ENCODE results near the gene COA1. TPM values are rescaled to one million over a fixed set of nuclear protein-coding genes. Genes with fewer than 3 reads are reported as not detected.

Gene COA1
- total RNA-seq, 1 experiment from 2014 or later: 85.4 TPM

DNA sequence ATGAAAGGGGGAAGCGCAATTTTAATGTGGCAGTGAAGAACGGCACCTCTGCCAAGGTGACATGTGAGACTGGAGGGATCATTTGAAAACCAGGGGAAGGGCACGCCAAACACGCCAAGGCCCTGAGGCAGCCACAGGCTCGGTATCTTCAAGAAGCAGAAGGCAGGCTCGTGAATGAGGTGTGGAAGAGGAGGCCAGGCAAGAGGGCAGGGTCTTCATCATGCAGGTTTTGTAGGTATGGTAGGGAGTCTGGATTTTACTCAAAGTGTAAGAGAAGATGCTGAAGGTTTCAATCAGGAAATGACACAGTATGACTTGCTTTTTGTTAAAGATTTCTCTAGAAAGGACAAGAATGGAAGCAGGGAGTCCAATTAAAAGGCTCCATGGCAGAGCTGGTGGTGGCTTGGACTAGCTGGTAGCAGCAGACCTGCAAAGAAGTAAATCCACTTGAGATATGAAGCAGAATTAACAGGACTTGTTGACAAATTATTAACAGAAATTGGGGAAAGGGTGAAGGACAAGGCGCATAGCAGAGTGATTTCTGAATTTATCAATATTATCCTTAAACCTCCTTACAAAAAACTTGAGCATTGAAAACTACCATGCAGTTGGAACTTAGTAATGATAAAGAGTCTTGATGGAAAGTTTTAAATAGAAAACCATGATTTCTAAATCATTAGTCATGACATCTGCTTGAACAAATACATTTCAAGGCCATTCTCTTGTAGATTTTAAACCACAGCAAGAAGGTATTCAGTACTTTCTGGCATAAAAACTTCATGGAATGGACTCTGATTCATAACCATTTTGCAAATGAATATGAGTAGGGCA is 70.4 kb downstream of the COA1 start:
- no peaks in the 10 kb centered on the region for H3K9me3 ChIP-seq (replicated peaks)
- no peaks in the 10 kb centered on the region for H3K27me3 ChIP-seq (replicated peaks)
- peak in 1 of 2 experiments; percentile 52 for DNase-seq (ENCODE audit: low read depth in 1 of 2, low spot score in 2 of 2)
- no peak overlapping the region for H3K4me3 ChIP-seq
- peaks cover 10% of the 10 kb centered on the region for H3K36me3 ChIP-seq
- peaks cover 27% of the 10 kb centered on the region for H3K4me1 ChIP-seq (replicated peaks)
- H3K27ac ChIP-seq: peak overlapping the region; percentile 71

DNA sequence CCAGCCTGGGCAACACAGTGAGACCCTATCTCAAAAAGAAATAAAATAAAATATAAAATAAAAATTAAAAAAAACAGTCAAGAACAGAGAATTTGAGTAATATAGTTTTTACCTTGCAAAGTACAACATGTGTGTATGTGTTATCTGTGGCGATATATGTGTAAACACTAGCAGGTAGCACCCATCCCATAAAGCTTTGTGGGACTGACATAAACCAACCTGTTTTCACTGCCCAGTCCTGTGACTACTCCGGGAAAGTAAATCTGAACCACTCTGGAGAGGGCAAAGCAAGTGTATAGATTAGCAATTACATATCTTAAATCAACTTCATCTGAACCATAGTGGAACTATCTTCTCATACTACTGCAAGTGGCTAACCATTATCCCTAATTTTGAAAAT is 72.3 kb downstream of the COA1 start:
- DNase-seq (ENCODE audit: low read depth in 1 of 2, low spot score in 2 of 2): no peak
- no peaks in the 10 kb centered on the region for H3K9me3 ChIP-seq (replicated peaks)
- no peak overlapping the region for H3K27ac ChIP-seq
- peaks cover 27% of the 10 kb centered on the region for H3K4me1 ChIP-seq (replicated peaks)
- peaks cover 10% of the 10 kb centered on the region for H3K36me3 ChIP-seq
- no peak overlapping the region for H3K4me3 ChIP-seq
- no peaks in the 10 kb centered on the region for H3K27me3 ChIP-seq (replicated peaks)

DNA sequence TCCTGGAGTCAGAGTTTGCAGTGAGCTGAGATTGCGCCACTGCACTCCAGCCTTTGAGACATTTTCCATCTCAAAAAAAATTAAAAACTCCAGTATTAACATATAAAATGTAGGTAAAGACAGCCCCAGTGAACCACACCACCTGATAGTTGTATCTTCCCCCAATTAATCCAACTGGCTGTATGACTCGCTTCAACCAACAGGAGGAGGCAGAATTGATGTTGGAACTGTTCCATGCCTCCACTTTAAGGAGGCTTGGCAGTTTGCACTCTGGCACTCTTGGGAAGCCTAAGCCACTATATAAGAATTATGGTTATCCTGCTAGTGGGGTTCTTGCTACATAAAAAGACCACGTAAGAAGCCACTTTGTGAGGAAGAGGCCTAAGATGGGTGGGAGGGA is 73.7 kb downstream of the COA1 start:
- H3K4me3 ChIP-seq: no peak overlapping the region
- no peak for DNase-seq (ENCODE audit: low read depth in 1 of 2, low spot score in 2 of 2)
- peaks cover 36% of the 10 kb centered on the region for H3K4me1 ChIP-seq (replicated peaks)
- peaks cover 10% of the 10 kb centered on the region for H3K36me3 ChIP-seq
- H3K27me3 ChIP-seq (replicated peaks): no peaks in the 10 kb centered on the region
- H3K27ac ChIP-seq: no peak overlapping the region
- H3K9me3 ChIP-seq (replicated peaks): no peaks in the 10 kb centered on the region

DNA sequence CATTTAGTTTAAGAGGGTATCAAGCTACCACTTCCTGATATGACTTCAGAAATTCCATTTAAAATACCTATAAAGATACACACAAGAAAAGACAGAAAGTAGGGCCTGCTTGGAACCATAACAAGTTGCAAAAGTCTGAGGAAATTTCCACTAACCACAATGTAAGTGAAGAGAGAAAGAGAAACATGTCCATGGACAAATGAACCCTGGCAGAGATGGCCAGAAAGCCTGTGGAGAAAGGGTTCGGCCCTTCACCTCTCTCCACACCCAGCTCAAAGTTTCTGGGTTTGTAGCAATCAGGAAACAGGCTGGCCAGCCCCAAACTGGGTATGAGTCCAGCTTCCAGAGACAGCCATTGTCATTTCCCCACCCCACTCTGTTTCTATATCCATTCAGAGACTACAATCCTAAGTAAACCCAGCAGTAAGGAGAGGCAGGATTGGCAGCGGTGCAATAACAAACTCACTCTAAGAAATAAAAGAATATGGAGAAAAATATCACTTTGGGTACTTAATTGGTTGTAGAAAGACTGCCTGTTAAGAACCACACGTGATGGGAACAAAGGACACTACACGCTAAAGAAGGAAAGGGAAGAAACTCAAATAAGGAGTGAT is 75.3 kb downstream of the COA1 start:
- Histone ChIP-seq H3K27ac (no peak overlapping the region), H3K27me3 (replicated peaks) (no peaks in the 10 kb centered on the region), H3K9me3 (replicated peaks) (no peaks in the 10 kb centered on the region), H3K4me3 (no peak overlapping the region), H3K36me3 (peaks cover 10% of the 10 kb centered on the region), H3K4me1 (replicated peaks) (peaks cover 36% of the 10 kb centered on the region)
- no peak for DNase-seq (ENCODE audit: low read depth in 1 of 2, low spot score in 2 of 2)

DNA sequence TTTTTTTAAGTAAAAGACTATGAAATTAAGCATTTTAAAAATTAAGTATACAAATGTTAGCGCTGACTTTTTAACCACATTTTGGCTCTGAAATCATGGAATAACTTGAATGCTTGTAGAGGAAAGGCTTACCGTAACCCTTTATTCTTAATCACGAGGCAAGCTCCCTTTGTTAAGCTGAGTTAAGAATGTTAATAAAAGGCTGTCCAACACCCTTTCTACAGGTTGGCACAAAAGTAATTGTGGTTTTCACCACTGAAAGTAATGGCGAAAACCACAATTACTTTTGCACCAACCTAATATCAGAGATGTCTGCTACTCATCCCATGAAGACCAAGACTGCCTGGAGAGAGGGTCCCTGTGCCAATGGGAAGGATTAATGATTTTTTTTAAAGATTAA is 75.9 kb downstream of the COA1 start:
- no peaks in the 10 kb centered on the region for H3K9me3 ChIP-seq (replicated peaks)
- H3K27ac ChIP-seq: no peak overlapping the region
- no peak for DNase-seq (ENCODE audit: low read depth in 1 of 2, low spot score in 2 of 2)
- H3K27me3 ChIP-seq (replicated peaks): no peaks in the 10 kb centered on the region
- no peak overlapping the region for H3K4me3 ChIP-seq
- H3K36me3 ChIP-seq: peaks cover 6% of the 10 kb centered on the region
- H3K4me1 ChIP-seq (replicated peaks): peaks cover 36% of the 10 kb centered on the region

DNA sequence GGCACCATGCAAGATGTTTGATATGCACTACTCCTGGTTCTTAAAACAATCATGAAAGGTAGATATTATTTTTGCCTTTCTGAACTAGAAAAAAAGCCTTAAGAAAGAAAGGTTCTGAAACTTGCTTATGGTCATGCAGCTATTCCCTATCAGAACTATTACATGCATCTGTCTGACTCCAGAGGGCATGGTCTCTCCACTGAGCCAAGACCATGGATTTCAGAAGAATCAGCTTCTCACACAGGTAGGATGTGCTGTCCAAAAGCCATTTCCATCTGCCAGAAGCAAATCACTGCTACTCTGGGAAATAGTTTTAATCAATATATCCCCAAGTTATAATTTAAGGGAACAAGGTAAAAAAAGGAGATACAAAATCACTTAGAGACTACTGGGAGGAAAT is 77.0 kb downstream of the COA1 start:
- Histone ChIP-seq H3K27me3 (replicated peaks) (no peaks in the 10 kb centered on the region), H3K27ac (no peak overlapping the region), H3K4me3 (no peak overlapping the region), H3K4me1 (replicated peaks) (peaks cover 45% of the 10 kb centered on the region), H3K9me3 (replicated peaks) (no peaks in the 10 kb centered on the region), H3K36me3 (0 out of 2 replicates have a peak, but pooled peaks cover 4% of the 10 kb centered on the region)
- no peak for DNase-seq (ENCODE audit: low read depth in 1 of 2, low spot score in 2 of 2)

DNA sequence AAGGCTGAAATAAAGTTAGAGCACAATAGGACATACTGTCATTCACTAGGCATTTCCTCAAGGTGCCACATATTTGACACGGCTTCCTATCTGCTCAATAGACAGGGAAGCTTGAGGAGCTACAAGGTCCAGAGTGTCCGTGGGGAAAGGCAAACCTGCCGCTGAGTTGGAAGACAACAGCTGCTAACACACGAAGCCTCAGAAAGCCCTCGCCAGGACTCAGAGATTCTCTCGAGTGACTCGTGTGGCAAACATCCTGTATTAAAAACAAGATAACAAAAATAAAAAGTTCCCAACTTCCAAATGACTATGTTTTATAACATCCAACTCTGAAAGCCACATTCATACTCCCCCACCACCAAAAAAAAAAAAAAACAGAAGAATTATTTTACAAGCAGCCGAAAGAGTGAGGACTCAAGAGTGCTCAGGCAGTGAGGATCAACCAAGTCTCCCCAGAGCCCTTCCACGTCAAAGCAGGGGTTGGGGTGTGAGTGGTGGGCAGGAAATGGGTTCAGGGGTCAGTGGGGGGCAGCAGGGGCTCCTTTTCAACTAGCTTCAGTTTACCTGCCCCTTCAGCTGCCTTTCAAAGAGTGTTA is 78.8 kb downstream of the COA1 start:
- peak; percentile 50 to 53 for DNase-seq (ENCODE audit: low read depth in 1 of 2, low spot score in 2 of 2)
- no peaks in the 10 kb centered on the region for H3K9me3 ChIP-seq (replicated peaks)
- H3K4me3 ChIP-seq: no peak overlapping the region
- peaks cover 15% of the 10 kb centered on the region for H3K36me3 ChIP-seq
- H3K27ac ChIP-seq: peak overlapping the region; percentile 57
- peaks cover 63% of the 10 kb centered on the region for H3K4me1 ChIP-seq (replicated peaks)
- no peaks in the 10 kb centered on the region for H3K27me3 ChIP-seq (replicated peaks)

DNA sequence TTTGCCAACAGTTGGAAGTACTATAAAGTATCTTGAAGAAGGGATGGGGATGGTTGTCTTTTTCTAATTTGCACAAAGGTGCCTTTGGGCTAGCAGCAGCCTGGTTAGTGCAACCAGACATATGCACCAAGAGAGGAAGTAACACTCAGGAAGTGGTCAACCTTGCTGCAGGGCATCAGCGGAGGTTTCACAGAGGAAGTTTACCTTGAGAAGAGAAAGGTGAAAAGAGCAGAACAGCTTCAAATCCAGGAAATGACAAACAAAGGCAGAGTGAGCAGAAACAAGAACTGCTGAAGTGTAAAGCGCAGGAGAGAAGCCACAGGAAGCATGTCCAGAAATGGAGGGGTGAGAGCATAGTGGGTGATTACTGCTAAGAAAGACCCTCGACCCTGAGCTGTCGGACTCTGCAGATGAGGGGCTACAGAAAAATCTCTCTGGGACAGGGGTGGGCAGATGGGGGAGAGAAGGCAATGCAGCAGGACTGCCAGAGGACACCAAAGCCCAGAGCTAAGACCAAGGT is 79.5 kb downstream of the COA1 start:
- DNase-seq (ENCODE audit: low read depth in 1 of 2, low spot score in 2 of 2): no peak
- Histone ChIP-seq H3K4me1 (replicated peaks) (peaks cover 65% of the 10 kb centered on the region), H3K4me3 (no peak overlapping the region), H3K27ac (peak overlapping the region; percentile 97), H3K36me3 (peaks cover 20% of the 10 kb centered on the region), H3K27me3 (replicated peaks) (no peaks in the 10 kb centered on the region), H3K9me3 (replicated peaks) (no peaks in the 10 kb centered on the region)

DNA sequence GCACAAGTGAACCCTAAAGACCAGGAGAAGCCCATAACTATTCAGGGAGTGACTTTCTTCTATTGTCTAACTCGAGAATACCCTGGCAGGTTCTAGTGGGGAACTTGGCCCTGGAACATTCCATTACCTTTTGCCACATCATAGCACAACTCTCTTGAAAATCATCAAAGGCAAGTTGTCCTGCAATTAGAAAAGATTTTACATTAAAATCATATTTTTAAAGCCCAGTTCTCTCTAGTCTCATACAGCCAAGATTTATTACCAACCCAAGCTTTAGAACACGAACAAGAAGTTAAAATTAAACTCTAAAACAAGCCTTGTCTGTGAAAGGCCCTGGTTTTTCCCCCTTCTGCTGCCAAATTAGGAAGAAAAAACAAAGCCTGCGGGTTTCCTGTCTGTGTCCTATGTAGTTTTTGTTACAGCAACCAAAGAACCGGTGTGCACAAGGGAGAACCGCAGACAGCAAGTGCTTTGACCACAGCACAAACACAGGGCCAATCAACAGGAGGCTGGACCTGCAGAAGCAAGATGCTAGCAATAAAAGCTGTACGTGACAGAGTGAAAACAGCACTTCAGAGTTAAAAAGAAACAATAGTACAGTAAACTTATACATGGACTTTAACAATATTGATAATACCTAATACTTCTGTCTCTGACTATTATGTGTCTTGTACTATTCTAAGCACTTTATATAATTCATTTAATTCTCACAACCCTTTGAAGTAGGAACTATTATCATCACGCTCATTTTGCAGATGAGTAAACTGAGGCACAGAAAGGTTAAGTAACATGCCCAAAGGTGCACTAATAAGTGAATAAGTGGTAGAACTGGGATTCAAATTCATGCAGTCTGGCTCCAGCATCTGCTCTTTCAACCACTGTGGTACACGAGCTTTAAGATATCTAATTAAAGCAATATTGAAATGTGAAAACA is 80.6 kb downstream of the COA1 start:
- Histone ChIP-seq H3K4me1 (replicated peaks) (peaks cover 65% of the 10 kb centered on the region), H3K36me3 (peaks cover 25% of the 10 kb centered on the region), H3K27ac (peak overlapping the region; percentile 97), H3K27me3 (replicated peaks) (no peaks in the 10 kb centered on the region), H3K9me3 (replicated peaks) (no peaks in the 10 kb centered on the region), H3K4me3 (no peak overlapping the region)
- peak; percentile 58 to 65 for DNase-seq (ENCODE audit: low read depth in 1 of 2, low spot score in 2 of 2)

DNA sequence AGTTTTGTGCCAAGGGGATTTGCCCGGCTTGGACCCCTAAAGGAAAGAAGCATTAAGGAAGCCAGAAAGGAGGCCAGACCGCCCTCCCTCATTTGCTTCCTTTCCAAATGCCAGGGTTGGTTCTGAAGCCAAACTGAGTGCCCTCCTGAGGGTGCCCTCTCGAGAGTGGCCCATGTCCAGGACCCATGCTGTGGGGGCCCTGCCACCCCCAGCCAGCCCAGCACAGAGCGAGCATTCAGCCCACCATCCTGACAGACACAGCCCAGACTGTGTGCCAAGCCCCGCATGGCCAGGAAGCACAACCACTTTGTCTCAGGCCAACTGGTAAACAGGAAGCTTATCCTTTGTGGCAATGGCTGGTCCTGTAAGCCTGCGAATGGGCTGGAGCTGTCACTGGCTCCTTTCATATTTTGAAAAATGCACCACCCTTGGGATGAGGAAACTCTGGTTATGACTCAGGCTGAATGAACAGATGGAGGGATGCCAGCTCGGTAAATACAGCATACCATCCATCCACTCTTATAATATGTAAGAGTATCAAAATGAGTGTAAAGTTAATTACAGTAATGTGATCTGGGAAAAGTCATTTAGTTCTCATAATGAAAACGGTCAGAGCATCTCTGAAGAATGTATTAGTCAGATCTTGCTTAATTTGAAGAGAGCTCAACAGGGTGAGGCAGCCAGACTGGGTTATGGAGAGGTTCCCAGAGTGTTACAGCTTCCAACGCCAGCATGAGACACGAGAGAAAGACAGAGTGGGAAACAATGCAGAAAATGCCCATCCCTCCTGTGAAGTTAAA is 81.5 kb downstream of the COA1 start:
- H3K4me1 ChIP-seq (replicated peaks): peaks cover 65% of the 10 kb centered on the region
- H3K36me3 ChIP-seq: peaks cover 33% of the 10 kb centered on the region
- H3K27ac ChIP-seq: peak overlapping the region; percentile 97
- H3K4me3 ChIP-seq: peak overlapping the region; percentile 4; the same call in 1 of the 2 replicates
- no peaks in the 10 kb centered on the region for H3K27me3 ChIP-seq (replicated peaks)
- DNase-seq (ENCODE audit: low read depth in 1 of 2, low spot score in 2 of 2): peak; percentile 91 to 93
- no peaks in the 10 kb centered on the region for H3K9me3 ChIP-seq (replicated peaks)

DNA sequence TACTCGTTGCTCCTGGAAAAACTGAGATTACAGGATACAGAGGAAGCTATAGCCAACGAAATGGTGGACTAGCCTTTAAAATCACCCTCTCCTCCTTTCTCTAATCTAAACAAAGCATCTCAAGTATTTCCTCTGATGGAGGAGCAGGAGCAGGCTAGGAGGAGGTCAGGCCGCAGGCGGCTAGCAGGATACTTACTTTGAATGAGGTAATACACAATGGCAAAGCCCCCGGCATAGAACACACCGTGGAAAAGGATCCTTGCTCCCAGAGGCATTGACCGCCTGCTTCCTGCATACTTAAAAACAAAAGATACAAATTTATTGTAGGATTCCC is 82.0 kb downstream of the COA1 start:
- Histone ChIP-seq H3K9me3 (replicated peaks) (no peaks in the 10 kb centered on the region), H3K27ac (peak overlapping the region; percentile 97), H3K36me3 (peaks cover 37% of the 10 kb centered on the region), H3K27me3 (replicated peaks) (no peaks in the 10 kb centered on the region), H3K4me3 (peak overlapping the region; percentile 4; the same call in 1 of the 2 replicates), H3K4me1 (replicated peaks) (peaks cover 65% of the 10 kb centered on the region)
- peak in 1 of 2 experiments; percentile 77 for DNase-seq (ENCODE audit: low read depth in 1 of 2, low spot score in 2 of 2)

DNA sequence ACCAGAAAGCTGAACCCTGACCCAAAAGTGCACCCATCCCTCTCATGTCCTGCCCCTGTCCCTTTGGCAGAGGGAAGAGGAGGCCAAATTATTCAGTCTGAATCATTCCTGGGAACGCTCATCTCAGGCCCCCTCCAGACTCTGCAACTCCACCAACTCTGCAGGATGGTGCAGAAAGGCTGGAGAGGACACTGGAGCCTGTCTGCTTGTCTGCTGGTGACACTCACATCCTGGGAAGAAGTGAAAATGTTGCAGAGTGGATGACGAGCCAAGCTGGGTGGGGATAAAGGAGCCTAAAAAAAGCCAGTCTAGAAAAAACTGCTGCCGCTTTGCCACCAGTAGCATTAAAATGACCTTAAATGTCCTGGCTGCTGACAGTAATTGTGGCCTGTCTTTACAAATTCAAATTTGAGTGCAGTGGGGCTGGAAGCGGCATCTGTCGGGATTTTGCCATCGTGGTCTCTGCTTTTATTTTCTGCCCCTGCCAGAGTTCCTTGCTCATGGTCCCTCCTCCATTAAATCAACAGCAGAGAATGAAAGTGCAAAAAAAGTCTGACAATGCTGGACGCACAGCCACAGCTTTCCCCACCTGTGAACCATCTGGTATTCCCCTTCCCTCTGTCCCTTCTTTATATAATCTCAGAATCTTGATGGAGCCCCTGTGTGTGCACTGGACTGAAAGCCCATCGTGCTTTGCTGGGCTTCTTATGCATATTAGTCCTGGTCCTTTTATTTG is 82.6 kb downstream of the COA1 start:
- Histone ChIP-seq H3K27ac (peak overlapping the region; percentile 97), H3K36me3 (peaks cover 37% of the 10 kb centered on the region), H3K9me3 (replicated peaks) (no peaks in the 10 kb centered on the region), H3K4me1 (replicated peaks) (peaks cover 64% of the 10 kb centered on the region), H3K27me3 (replicated peaks) (no peaks in the 10 kb centered on the region), H3K4me3 (peak overlapping the region; percentile 4; the same call in 1 of the 2 replicates)
- DNase-seq (ENCODE audit: low read depth in 1 of 2, low spot score in 2 of 2): peak in 1 of 2 experiments; percentile 31

Measured in SJSA1 (cell line).